Aortic smooth muscle cell (primary cell): ENCODE measurements around the gene GLCCI1. TPM values are rescaled to one million over a fixed set of nuclear protein-coding genes. Genes with fewer than 3 reads are reported as not detected.

Source experiments
- total RNA-seq: library from RNA; depleted of rRNA; stranded (reverse); fragments of >200 nt; gene quantifications from 2 replicates; pipeline ENCODE4 v1.2.3, GENCODE V29; 2014

GLCCI1 gene
- 15.5 and 15.7 TPM in 2 replicates for total RNA-seq

GRCh38 chr7:7968544-7969305, at the start of gene GLCCI1:
Gene GLCCI1 (plus strand): TSS chr7:7968796. CDS start chr7:7969351, 555 bp downstream.

